Fibroblast of skin of left quadriceps (primary cell): ENCODE measurements around the gene GAS7.

ENCODE experiments used
- DNase-seq, 2 experiments: peaks; one replicate each; pipeline ENCODE4 v3.0.0-alpha.2; 2013; ENCODE audit warnings: low read depth in 2 of 2

Gene GAS7

DNA sequence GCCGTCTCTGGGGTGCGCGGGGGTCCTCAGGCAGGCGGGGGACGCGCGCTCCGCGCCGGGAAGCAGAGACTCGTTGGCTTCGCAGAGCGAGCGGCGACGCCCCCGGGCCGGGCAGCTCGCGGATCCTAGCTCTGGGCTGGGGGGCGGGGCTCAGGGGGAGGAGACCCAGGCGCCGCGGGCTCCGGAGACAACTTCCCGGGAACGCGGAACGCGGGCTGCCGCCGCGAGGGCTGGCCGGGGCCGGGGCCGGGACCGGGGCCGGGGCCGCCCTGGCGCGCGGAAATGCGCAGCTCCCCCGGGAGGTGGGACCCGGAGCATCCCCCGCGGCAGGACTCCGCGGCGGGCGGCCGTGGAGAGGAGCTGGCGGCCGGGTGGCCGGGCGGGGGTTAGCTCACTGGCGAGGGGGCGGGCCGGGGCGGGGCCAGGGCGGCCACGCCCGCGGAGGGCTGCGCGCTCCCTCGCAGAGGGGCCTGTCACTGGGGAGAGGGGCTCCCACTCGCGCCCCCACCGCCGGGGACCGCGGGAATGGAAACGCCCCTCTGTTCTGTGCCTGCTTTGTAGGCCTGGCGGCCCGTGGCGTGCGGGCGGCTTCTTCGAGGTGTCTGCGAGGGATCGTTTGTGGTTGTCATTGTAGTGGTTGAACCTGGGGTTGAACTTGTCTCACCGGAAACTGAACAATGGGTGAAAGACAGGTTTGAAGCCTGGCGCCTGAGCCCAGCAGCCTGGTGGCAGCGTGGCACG lies at the start of gene GAS7:
GAS7 (minus strand) TSS at position 98 of the 741 bp plus-strand sequence.
- DNase-seq: no peak

DNA sequence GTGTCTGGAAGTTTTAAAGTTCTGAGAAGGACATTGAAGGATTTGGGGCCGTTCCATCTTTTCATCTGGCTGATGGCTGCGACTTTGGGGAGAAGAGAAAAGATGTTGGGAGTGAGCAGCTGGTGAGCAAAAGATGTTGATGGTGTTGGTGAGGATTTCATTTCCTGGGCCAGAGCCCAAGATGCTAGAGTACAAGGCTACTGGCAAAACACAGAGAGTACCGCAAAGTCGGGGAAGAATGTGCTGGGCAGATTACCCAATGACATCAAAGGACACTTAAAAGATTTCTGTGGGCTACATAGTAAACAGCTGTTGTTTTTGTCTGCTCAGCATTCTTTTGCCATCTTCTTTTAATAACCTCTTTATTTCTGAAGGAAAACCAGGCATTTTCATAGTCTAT lies 49.4 kb upstream of the GAS7 start:
- DNase-seq: peak in 1 of 2 experiments; percentile 37

DNA sequence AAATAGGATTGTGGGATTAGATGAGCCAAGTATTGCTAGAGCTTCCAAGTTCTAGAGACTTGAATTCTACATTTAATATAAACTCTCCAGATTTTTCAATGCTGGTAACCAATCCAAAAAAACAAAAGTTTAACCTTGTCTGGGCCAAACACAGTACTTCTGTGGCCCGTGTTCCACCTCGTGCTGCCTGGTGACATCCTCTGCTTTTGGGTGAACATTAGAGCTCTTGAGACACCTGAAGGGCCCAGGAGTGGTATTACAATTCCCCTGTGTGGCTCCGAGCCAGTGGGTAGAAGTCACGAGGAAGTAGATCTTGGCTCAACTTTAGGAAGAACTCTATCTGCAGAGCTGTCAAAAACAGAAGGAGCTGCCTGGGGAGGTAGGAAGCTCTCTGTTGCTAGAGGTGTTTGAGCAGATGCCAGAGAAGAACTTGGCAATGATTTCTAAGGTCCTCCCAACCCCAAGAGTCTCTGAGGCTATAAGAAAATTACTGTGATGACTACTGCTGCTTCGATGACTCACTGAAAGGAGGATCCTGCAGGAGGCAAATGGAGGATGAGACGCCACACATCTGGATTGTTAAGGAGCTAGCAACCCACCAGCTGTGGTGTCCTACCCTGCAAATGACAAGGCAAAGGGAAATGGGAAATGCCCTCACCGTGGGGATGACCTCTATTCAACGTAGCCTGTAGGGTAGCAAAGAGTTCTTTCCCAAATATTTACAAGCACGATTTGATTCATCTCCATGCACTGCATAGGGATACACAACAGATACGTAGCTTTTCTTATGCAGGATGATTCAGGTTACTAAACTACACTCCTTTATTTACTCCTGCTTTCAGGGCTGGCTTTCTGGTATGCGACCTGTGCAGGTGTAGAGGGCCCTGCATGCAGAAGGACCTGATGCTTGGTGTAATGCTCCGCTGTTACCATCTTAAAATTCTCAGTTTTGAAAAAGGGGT lies 45.8 kb upstream of the GAS7 start:
- DNase-seq: peak; percentile 70 to 73

DNA sequence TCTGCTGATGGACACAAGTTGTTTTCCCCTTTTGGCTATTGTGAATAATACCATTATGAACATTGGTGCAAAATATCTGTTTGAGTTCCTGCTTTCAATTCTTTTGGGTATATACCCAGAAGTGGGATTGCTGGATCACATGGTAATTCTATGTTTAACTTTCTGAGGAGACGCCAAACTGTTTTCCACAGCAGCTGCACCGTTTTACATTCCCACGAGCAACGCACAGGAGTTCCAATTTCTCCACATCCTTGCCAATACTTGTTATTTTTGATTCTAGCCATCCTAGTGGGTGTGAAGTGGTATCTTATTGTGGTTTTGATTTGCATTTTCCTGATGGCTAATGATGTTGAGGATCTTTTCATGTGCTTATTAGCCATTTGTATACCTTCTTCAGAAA lies 43.4 kb upstream of the GAS7 start:
- DNase-seq: no peak

DNA sequence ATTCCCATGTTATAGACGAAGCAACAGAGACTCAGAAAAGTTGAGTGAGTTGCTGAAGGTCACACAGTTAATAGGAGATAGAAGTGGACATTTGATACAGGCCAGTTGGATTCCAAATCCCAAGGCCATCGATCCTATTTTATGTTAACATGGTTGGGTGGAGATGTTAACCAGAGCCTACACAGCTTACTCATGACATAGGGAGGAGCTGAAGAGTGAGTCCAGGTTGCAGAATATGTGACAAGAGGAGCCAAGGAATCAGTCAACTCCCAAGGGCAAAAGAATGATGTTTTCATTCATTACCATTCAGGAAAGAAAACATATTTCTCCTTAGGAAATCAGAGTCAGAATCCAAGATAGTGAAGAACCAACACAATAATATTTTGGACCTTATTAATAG lies 40.3 kb upstream of the GAS7 start:
- no peak for DNase-seq

DNA sequence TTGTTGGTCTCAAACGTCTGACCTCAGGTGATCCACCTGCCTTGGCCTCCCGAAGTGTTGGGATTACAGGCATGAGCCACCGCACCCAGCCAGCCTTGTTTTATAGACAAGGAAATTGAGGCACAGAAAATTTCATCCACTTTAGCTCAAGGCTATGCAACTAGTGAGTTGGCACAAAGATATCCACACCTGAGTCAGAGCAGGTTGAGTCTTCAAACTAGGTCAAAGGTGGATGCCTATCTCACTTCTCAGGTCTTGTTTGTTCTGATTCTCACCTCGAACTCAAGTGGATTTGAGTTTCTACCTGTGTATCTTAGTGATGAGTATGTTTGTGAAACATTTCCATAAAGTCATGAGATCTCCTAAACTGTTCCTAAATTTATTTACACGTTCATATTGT lies 35.6 kb upstream of the GAS7 start:
- no peak for DNase-seq

DNA sequence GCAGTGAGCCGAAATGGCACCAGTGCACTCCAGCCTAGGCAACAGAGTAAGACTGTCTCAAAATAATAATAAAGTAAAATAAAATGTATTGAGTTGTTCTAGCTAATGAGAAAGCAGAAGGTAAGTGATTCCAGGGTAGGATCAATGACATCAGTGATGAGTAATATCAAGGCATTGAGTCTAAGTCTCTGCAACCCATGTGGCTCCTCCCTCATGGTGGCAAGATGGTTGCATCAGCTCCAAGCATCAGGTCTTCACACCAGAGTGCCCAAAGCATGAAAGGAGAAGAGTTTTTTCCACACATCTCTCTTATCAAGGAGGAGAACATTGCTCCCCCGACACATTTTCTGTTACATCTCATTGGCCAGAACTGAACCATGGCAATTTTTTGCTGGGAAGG lies 34.8 kb upstream of the GAS7 start:
- DNase-seq: no peak

DNA sequence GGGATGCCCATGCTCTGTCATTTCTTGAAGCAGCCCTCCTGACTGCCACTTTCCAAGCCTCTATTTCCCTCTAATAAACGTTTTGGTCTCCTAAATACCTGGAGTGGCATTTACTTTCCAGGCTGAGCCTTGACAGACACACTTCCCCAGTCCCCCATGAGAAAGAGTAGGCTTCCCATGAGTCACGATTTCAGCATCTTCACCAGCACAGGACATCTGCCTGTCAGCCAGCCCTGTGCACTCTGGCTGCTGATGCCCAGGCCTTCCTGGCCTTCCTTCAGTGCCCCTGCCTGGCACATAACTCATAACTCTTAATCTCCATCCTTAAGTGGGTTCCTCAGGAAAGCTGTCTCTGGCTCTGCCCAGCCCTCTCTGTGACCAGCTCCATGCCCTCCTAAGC lies 30.8 kb upstream of the GAS7 start:
- DNase-seq: no peak

DNA sequence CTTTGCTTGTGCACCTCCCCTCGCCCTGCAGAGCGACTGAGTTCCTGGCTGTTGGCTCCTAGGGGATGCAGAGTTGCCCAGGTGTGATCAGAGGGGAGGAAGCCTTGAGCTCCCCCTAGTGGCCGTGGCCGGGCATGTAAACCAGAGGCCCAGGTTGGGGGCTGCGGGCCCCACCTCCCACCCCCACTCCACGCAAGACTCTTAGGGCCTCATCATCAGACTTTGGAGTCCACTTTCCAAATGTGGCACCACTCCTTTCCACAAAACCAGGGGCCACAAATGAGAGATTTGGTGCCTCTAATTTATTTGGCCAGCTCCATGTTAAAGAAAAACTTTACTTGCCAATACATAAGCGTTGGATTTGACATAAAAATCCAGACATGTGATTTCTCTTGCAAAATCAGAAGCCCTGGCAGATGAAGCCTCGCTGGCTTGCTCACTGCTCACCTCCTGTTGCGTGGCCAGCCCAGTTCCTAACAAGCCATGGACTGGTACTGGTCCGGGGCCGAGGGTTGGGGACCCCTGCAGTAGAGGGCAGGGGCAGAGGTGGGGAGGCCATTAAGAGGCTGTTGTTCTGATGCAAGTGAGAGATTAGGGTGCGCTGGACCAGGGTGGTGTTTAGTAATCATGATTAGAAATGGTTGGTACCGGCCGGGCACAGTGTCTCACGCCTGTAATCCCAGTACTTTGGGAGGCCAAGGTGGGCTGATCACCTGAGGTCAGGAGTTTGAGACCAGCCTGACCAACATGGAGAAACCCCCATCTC lies 28.7 kb upstream of the GAS7 start:
- no peak for DNase-seq

DNA sequence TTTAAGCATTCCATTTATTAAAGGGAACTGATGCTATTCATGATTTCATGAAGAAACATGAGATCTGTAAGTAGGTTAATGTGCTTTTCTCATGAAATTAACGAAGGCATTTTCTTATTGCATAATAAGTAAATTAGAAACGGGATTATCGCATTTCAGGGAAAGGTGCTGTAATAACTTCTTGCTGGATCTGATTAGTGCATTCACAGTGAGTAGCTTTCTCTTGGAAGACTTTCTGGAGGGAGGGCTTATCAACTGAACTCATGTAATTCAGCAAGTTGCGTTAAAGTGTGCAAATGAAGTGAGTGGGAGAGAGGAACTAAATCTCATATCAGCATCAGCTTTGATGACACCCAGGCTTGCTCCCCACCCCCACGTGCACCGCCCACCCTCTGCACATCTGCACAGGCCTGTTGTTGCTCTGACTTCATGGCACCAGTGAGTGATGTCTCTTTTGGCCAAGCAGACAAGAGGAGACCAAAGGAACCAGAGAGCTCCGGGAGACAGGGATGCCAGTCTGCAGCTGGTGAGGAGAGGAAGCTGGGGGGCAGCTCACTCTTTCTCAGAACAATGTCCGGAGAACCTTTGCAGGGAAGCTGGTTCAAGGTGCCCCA lies 26.3 kb upstream of the GAS7 start:
- DNase-seq: peak; percentile 16 to 30

DNA sequence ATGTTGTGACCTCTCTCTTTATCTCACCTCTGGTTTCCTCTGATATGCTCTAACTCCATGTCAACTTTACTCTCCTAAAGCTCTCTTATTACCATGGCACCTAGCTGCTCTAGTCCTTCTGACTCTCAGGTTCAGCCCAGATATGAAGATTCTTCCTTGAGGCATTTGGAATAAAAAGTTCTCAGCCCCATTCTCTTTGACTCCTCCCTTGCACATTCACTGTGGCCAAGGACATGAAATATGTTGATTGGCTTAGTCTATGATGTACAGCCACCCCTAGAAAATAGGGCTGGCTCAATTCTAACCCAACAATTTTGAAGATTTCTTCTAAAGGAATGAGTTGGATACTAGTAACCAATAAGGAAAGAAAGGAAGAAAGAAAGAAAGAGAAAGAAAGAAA lies 20.8 kb upstream of the GAS7 start:
- no peak for DNase-seq

DNA sequence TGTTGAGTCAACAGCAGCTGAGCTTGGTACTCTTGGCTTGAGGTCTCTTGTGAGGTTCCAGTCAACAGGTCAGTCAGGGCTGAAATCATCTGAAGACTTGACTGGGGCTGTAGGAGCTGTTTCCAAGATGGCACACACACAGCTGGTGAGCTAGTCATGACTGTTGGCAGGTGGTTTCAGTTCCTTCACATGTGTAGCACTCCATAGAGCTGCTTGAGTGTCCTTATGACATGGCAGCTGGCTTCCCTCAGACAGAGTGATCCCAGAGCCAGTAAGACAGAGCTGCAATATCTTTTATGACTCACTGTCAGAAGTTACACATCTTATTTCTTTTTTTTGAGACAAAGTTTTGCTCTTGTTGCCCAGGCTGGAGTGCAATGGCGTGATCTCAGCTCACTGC lies 19.5 kb upstream of the GAS7 start:
- DNase-seq: no peak

DNA sequence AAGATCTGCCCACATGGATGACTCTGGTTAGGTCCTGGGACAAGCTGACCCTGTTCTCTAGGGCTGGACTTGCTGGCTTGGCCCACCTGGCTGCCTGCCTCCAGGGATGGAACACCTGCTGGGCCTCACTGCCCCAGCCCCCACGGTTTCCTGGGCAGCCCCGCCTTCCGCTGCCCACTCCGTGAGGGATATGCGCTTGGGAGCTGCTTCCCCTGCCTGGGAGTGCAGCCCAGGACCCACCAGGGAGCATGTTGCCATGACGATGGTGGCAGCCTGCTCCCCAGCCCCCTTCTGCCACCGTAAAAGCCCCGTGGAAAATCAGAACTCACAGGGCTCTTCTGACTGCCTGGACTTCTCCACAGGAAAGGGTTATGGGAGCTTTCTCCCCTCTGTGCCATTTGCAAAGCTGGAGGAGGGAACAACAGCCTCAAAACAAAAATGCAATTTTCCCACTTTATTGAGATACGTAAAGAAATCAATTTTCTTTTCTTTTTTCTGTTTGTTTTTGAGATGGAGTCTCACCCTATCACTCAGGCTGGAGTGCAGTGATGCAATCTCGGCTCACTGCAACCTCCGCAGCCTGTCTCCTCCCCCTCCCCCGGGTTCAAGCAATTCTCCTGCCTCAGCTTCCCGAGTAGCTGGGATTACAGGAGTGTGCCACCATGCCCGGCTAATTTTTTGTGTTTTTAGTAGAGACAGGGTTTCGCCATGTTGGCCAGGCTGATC lies 18.0 kb upstream of the GAS7 start:
- no peak for DNase-seq

DNA sequence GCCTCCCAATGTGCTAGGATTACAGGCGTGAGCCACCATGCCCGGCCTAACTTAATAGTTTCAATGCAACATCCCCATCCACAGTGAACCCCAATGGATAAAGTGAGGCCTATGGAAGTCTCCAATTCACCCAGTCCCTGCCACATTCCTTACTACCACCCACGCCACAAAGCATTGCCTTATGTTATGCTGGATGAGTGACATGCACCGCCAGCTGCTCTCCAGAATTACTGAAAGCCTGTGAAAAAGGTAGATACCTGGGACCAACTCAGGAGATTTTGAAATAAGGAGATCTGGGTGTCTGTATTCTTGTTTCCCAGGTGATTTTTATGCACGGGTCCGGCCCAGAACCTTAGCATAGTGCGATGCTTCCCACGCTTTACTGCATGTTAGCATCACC lies 16.9 kb upstream of the GAS7 start:
- no peak for DNase-seq

DNA sequence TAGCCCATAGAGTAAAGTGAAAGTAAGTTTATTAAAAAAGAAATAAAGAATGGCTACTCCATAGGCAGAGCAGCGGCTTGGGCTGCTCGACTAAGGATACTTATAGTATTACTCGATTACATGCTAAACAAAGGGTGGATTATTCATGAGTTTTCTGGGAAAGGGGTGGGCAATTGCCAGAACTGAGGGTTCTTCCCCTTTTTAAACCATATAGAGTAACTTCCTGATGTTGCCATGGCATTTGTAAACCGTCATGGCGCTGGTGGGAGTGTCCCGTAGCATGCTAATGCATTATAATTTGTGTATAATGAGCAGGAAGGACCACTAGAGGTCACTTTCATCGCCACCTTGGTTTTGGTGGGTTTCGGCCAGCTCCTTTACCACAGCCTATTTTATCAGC lies 13.3 kb upstream of the GAS7 start:
- DNase-seq: no peak

DNA sequence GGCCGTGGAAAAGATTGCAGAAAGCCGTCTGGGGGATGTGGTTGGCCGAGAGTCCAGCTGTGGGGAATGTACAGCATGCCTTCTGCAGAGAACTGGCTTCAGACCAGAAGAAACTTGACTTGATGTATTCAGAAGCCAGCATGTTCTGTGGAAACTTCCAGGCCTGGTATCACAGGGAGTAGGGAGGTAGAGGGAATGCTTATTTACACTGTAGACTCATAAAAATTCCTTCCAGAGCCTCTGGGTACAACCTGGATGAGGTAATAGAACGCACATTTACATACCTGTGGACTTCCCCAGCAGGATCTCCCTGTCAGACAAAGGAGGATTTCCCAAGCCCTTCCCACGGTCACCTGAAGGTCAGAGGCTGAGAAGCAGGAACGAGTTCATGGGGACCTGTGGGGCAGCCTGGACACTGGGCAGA lies 11.8 kb upstream of the GAS7 start:
- DNase-seq: peak; percentile 46 to 49

DNA sequence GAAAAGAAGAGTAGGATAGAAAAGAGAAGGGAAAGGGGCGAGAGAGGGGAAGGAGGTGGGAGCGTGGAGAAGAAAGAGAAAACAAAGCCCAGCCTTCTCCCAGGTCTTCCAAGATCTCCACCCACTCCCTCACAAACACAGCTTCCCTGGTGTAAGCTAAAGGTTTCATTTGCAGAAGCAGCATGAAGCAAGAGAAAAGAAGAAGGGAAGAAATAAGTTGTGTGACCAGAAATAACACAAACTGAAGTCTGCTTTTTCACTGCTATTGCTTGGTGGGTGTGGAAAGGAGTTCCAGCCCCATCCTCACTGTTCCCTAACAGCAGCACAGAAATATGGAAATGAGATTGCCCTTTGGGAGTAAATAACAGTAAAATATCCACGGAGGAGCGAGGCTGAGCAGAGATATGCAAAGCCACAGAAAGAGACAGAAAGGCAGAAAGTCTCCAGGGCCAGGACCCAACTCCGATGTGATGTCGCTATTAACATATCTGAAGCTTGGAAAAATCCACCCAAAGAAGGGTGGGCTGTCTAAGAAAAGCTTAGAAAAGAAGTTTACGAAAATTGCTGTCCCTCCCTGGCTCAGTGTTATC lies 10.3 kb upstream of the GAS7 start:
- no peak for DNase-seq

DNA sequence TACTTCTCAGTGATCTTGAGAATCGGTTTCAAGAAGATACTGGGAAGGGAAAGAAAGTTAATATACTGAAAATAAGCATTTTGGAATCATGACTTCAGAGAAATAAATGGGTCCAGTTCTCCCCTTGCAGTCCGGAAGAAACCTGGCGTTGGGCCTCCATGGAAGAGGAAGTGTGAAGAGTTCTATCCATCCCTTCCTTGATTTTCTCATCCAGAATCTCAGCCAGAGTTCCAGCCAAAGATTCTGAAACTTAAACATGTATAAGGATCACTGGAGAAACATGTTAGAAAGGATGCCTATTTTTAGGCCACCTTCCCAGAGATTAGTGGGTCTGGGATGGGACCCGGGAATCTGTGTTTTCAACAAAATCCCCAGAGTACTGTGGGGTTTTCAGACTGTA lies 8.7 kb upstream of the GAS7 start:
- no peak for DNase-seq

DNA sequence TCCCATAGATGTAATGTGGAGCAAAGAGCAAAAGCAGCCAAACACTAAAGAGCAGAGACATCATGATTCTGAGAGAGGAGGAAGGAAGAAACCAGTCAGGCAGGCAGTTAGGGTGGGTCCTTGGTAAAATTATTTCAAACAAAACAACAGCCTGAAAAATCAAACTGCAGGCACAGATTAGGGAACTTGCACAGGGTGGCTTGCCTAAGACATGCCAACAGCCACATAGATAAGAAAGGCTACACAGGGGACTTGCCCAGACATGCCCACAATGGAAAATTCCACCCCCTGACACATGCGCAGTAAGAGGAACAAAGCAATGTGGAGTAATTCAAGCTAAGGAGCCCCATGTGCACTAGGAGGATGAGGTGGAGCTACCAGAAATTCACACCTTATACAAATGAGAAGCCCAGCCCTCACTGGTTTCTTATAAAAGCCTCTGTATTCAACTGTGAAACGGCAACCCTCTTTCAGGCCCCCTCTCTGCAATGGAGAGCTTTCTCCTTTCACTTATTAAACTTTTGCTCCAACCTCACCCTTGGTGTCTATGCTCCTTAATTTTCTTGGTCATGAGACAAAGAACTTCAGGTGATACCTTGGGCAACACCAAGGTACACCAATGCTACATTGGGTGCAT lies 7.3 kb upstream of the GAS7 start:
- no peak for DNase-seq

DNA sequence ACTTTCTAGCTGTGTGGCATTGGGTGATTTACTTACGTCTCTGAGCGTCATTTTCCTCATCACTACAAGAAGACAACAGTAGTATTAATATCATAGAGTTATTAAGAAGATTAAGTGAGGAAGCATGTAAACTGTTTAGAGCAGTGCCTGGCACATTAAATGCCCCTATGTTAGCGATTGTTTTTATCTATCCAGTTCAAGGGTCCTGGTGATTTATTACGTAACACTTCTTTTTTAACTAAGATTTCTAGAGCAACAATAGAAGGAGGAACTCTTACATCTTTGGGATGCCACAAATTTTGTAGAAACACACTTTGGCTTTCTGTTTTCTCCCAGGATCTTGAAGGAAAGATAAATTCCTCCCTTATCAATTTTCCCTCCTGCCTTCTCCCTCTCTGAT lies 3.3 kb upstream of the GAS7 start:
- DNase-seq: no peak
